Uterus (tissue), 4 donors: Measurements from ENCODE around the gene SRRM3. TPM values are rescaled to one million over a fixed set of nuclear protein-coding genes. Genes with fewer than 3 reads are reported as not detected.
A peak's percentile ranks its signal among the peaks of the same experiment; 100 is the strongest.
"Not testable (repeated sequence)": the region's sequence is repeated elsewhere in the genome, so short reads cannot be mapped to it uniquely, and the experiment has no call there.

Experiments used
- DNase-seq, 2 donors: peaks; one replicate each; pipeline ENCODE4 v3.0.0-alpha.2; 2019 to 2020
- H3K27ac ChIP-seq, 2 donors: fragments of 200-600 bp; sonication (generic); 1 replicate in 1 of 2; 2 replicates in 1 of 2; pipeline ENCODE4 v1.5.1; 2016 to 2018
- H3K27me3 ChIP-seq, 2 donors: fragments of 200-600 bp; sonication (generic); one replicate each; pipeline ENCODE4 v1.5.1; 2018 to 2019; ENCODE audit warnings: control low read depth in 1 of 2
- H3K36me3 ChIP-seq, 2 donors: fragments of 200-600 bp; sonication (generic); one replicate each; pipeline ENCODE4 v1.5.1; 2019; ENCODE audit warnings: control low read depth in 1 of 2
- H3K4me1 ChIP-seq, 2 donors: fragments of 200-600 bp; sonication (generic); one replicate each; pipeline ENCODE4 v1.5.1; 2018 to 2019; ENCODE audit warnings: control low read depth in 1 of 2
- H3K4me3 ChIP-seq, 2 donors: fragments of 200-600 bp; sonication (generic); 1 replicate in 1 of 2; 2 replicates in 1 of 2; pipeline ENCODE4 v1.5.1; 2018 to 2019; ENCODE audit warnings: mild to moderate bottlenecking in 1 of 2
- H3K9me3 ChIP-seq, 2 donors: fragments of 200-600 bp; sonication (generic); one replicate each; pipeline ENCODE4 v1.5.1; 2019; ENCODE audit warnings: control low read depth in 1 of 2
- POLR2A ChIP-seq, 2 donors: fragments of 450-650 bp; IDR thresholded peaks; one replicate each; pipeline ENCODE4 v1.6.1; 2016; ENCODE audit warnings: antibody characterized with exemption in 2 of 2, mild to moderate bottlenecking in 1 of 2, moderate library complexity in 1 of 2
- intact Hi-C: fragments of 100-400 bp; cut with DNase I; formaldehyde crosslinking; loops from one replicate; pipeline ENCODE4 v1.15.1; 2023; ENCODE audit warnings: low total_unique reads
- total RNA-seq, 4 donors: library from RNA; depleted of rRNA in 3 of 4; stranded (reverse); fragments of >200 nt in 3 of 4; gene quantifications; one replicate each; pipeline versions ENCODE4 v1.1.0 to v1.2.4, GENCODE V29; 2014 to 2023
- TF ChIP-seq, protein P1 (sequence below), 4 experiments: fragments of 200-600 bp in 2 of 4; fragments of 450-650 bp in 2 of 4; sonication (generic) in 2 of 4; IDR thresholded peaks; one replicate each; pipeline ENCODE4 v1.5.1; 2016 to 2019; ENCODE audit warnings: antibody characterized with exemption in 4 of 4, mild to moderate bottlenecking in 2 of 4, moderate library complexity in 1 of 4
- donor health status: DM: yes; HTN: yes; CAD: no.

SRRM3 gene
- total RNA-seq, 4 donors from 2014 or later, result 1.3 to 15.9 (median 6.0) TPM

DNA sequence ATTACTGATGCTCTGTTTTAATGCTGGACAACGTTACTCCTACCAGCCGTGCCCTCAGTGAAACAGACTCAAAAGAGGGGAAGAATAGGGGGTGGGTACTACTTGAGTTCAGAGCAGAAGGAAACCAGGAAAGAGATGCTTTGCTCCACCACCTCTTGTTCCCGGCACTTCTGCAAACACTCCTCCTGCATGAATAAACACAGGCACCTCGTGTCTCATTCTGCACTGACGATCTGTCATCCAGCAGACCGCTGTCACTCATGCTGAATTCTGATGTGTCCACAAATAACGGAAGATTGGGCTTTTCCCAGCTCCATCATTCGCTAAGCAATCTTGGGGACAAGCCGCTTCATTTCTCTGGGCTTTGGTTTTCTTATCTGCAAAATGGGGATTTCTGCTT lies 130.4 kb downstream of the SRRM3 start:
- intact Hi-C loops, result no loop called here
- H3K4me1 ChIP-seq, result peaks cover 0 to 7% of the 10 kb centered on the region in 2 donors

DNA sequence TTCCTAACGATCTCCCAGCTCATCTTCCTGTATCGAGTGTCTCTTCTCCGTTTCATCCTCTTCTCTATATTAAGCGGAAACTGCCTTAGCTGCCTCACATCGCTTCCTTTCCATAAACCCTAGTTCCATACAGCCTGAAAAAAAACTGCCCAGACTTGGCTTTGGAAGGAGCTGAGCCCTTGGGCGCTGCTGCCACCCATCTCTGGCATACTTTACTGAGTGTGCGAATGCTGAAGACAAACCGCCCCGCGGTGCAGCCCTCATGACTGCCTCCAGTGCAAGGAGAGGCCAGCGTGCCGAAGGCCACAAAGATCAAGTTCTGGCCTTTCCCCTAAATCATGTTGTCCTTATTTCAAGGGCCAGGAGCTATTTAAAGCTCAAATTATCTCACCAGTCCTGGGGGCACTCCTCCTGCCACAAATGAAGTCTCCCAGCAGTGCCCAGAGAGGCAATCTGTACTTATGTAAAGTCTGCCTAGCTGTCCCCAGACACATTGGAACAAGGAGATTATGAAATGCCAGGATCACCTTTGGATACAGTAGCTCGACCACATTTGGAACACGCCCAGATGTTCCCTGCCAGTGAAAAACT lies 131.9 kb downstream of the SRRM3 start:
- intact Hi-C loops, result no loop called here
- peak overlapping the region; percentile 27 to 67 for H3K27ac ChIP-seq
- H3K9me3 ChIP-seq, result no peaks in the 10 kb centered on the region
- TF ChIP-seq POLR2A (IDR thresholded peaks at IDR 0.05), result no peak
- TF ChIP-seq, protein P1, sequence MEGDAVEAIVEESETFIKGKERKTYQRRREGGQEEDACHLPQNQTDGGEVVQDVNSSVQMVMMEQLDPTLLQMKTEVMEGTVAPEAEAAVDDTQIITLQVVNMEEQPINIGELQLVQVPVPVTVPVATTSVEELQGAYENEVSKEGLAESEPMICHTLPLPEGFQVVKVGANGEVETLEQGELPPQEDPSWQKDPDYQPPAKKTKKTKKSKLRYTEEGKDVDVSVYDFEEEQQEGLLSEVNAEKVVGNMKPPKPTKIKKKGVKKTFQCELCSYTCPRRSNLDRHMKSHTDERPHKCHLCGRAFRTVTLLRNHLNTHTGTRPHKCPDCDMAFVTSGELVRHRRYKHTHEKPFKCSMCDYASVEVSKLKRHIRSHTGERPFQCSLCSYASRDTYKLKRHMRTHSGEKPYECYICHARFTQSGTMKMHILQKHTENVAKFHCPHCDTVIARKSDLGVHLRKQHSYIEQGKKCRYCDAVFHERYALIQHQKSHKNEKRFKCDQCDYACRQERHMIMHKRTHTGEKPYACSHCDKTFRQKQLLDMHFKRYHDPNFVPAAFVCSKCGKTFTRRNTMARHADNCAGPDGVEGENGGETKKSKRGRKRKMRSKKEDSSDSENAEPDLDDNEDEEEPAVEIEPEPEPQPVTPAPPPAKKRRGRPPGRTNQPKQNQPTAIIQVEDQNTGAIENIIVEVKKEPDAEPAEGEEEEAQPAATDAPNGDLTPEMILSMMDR (IDR thresholded peaks at IDR 0.05), result no peak
- H3K36me3 ChIP-seq, result no peaks in the 10 kb centered on the region
- peak in 1 of 2 donors; percentile 20 for DNase-seq
- H3K4me3 ChIP-seq, result no peak overlapping the region
- H3K27me3 ChIP-seq, result no peaks in the 10 kb centered on the region
- peaks cover 0 to 7% of the 10 kb centered on the region in 2 donors for H3K4me1 ChIP-seq

More for the DNA sequence above, 130.4 kb downstream of the SRRM3 start:
- Histone ChIP-seq H3K4me3 (no peak overlapping the region), H3K36me3 (no peaks in the 10 kb centered on the region), H3K27ac (no peak overlapping the region), H3K9me3 (no peaks in the 10 kb centered on the region), H3K27me3 (no peaks in the 10 kb centered on the region)
- TF ChIP-seq, protein P1 (IDR thresholded peaks at IDR 0.05), result no peak
- TF ChIP-seq POLR2A (IDR thresholded peaks at IDR 0.05), result no peak
- no peak for DNase-seq

DNA sequence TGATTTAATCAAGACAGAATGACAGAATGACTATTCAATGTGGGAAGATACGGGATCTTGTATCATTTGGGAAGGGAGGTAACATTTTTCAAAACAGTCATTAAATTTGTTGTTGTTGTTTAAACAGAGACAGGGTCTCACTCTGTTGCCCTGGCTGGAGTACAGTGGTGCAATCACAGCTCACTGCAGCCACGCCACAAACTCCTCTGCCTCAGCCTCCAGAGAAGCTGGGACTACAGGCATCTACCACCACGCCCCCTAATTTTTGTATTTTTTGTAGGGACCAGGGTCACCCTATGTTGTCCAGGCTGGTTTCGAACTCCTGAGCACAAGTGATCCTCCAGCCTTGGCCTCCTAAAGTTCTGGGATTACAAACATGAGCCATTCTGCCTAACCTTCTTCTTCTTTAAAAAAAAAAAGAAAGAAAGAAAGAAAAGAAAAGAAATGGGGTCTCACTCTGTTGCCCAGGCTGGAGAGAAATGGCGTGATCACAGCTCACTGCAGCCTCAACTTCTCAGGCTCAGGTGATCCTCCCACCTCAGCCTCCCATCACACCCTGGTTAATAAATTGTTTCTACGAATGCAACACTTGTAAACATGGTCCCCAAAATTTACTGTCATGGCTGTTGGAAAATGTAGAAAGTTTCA lies 132.7 kb downstream of the SRRM3 start:
- Histone ChIP-seq H3K36me3 (no peaks in the 10 kb centered on the region), H3K9me3 (no peaks in the 10 kb centered on the region), H3K4me1 (peaks cover 0 to 7% of the 10 kb centered on the region in 2 donors), H3K27ac (peak overlapping the region in 1 of 2 donors; percentile 67), H3K27me3 (no peaks in the 10 kb centered on the region), H3K4me3 (no peak overlapping the region)
- DNase-seq, result no peak
- intact Hi-C loops, result no loop called here
- no peak for TF ChIP-seq POLR2A (IDR thresholded peaks at IDR 0.05)
- TF ChIP-seq, protein P1 (IDR thresholded peaks at IDR 0.05), result no peak

DNA sequence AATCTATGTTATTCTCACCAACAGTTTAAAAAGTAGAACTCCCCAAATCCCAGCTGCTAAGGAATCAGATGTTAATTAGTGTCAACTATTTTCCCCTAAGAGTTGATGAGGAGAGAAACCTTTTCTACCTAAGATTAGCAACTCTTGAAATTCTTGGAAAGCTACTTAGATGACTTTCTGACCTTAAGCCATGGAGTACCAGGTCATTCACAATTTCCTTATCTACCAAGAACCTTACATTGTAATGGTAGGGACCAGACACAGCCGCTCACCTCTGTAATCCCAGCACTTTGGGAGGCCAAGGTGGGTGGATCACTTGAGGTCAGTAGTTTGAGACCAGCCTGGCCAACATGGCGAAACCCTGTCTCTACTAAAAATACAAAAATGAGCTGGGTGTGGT lies 133.7 kb downstream of the SRRM3 start:
- H3K4me3 ChIP-seq, H3K27me3 ChIP-seq, intact Hi-C loops, DNase-seq, H3K36me3 ChIP-seq, H3K27ac ChIP-seq, H3K9me3 ChIP-seq, H3K4me1 ChIP-seq: not testable (repeated sequence)

DNA sequence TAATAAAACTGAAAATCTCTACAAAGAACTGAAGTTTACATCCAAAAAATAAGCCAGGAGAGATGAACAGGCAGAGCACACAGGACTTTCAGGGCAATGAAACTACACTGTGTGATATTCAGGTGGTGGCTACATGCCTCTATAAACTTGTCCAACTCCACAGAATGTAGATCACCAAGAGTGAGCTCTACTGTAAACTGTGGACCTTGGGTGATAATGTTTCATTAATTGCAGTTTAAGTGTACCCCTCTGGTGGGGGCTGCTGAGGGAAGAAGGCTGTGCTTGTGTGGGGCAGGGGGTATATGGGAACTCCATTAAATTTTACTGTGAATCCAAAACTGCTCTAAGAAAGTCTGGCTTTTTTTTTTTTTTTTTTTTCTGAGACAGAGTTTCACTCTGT lies 134.4 kb downstream of the SRRM3 start:
- H3K4me3 ChIP-seq, result no peak overlapping the region
- DNase-seq, result no peak
- H3K27me3 ChIP-seq, result no peaks in the 10 kb centered on the region
- H3K27ac ChIP-seq, result no peak overlapping the region
- peaks cover 0 to 7% of the 10 kb centered on the region in 2 donors for H3K4me1 ChIP-seq
- H3K36me3 ChIP-seq, result no peaks in the 10 kb centered on the region
- intact Hi-C loops, result no loop called here
- TF ChIP-seq, protein P1 (IDR thresholded peaks at IDR 0.05), result no peak
- no peak for TF ChIP-seq POLR2A (IDR thresholded peaks at IDR 0.05)
- H3K9me3 ChIP-seq, result no peaks in the 10 kb centered on the region

Other genes starting within 250 kb of the SRRM3 start
- gene TMEM120A, start 207.3 kb upstream of the SRRM3 start, total RNA-seq, result 10 to 100 TPM in 3 of 4 donors, 1 to 10 TPM in 1; 4.6 to 95.4 (median 36.9) TPM
- 10 to 100 TPM in 2 of 4 donors, 1 to 10 TPM in 2; 4.4 to 27.3 (median 14.1) TPM for gene STYXL1, start 153.9 kb upstream of the SRRM3 start, total RNA-seq
- 10 to 100 TPM; 24.3 to 88.4 (median 30.0) TPM for gene MDH2, start 153.8 kb upstream of the SRRM3 start, total RNA-seq
- gene HSPB1, start 100.8 kb downstream of the SRRM3 start, total RNA-seq, result 1,000 to 10,000 TPM in 1 of 4 donors, 100 to 1,000 TPM in 2, 10 to 100 TPM in 1; 28.8 to 1,391 (median 758) TPM
- gene YWHAG, start 157.1 kb downstream of the SRRM3 start, total RNA-seq, result 100 to 1,000 TPM in 1 of 4 donors, 10 to 100 TPM in 3; 17.9 to 109 (median 50.4) TPM
- gene SSC4D, start 207.8 kb downstream of the SRRM3 start, total RNA-seq, result 1 to 10 TPM in 1 of 4 donors, under 1 TPM in 1, not detected in 2; 0.37 to 1.0 TPM
- gene ZP3, start 223.1 kb downstream of the SRRM3 start, total RNA-seq, result 1 to 10 TPM in 2 of 4 donors, not detected in 2; 1.9 to 5.9 TPM